Measurements from ENCODE around the gene ABCA13. TPM values are rescaled to one million over a fixed set of nuclear protein-coding genes. Genes with fewer than 3 reads are reported as not detected.

The ABCA13 gene
- polyA plus RNA-seq, 1 of the 3 experiments (the other 2 are of a cell fraction), result not detected

GRCh38 chr7:48466713-48467112, 295.5 kb downstream of the ABCA13 start:
- Histone ChIP-seq H3K9me3 (no peaks in the 10 kb centered on the region), H3K36me3 (replicated peaks in 1 of 2; ENCODE audit: control insufficient read depth in 1 of 2, insufficient read depth in 2 of 2, low read length in 1 of 2) (no peaks in the 10 kb centered on the region), H3K79me2 (ENCODE audit: insufficient read depth) (no peaks in the 10 kb centered on the region), H3K9me2 (no peaks in the 10 kb centered on the region), H2AFZ (ENCODE audit: low read depth) (no peak overlapping the region), H4K20me1 (ENCODE audit: insufficient read depth) (no peaks in the 10 kb centered on the region), H3K27ac (ENCODE audit: low read depth in 2 of 2, low read length in 1 of 2) (no peak overlapping the region), H3K4me2 (no peak overlapping the region), H3K9ac (no peak overlapping the region), H3K27me3 (ENCODE audit: insufficient read depth) (no peaks in the 10 kb centered on the region; the same call in 1 of the 2 replicates), H3K4me1 (ENCODE audit: control insufficient read depth in 1 of 2, insufficient read depth in 2 of 2, low read depth in 1 of 2, low read length in 1 of 2) (no peaks in the 10 kb centered on the region), H3K4me3 (ENCODE audit: low read depth in 2 of 2, low read length in 1 of 2) (no peak overlapping the region), H3F3A (replicated peaks; ENCODE audit: insufficient read depth) (no peaks in the 10 kb centered on the region)
- TF ChIP-seq YY1 (IDR thresholded peaks at IDR 0.05; ENCODE audit: low read depth) (no peak), EZH2phosphoT487 (IDR thresholded peaks at IDR 0.05; ENCODE audit: borderline replicate concordance, low read depth) (no peak), CHD2 (IDR thresholded peaks at IDR 0.05; ENCODE audit: low read length, partially characterized antibody) (no peak), TAF1 (IDR thresholded peaks at IDR 0.05; ENCODE audit: borderline replicate concordance, low read depth, low read length) (no peak), RAD21 (IDR thresholded peaks at IDR 0.05; ENCODE audit: low read length) (no peak), TCF12 (IDR thresholded peaks at IDR 0.05) (no peak), EP300 (IDR thresholded peaks at IDR 0.05; ENCODE audit: borderline replicate concordance in 1 of 2, low read depth in 1 of 2, low read length in 1 of 2) (no peak), FOXM1 (IDR thresholded peaks at IDR 0.05; ENCODE audit: low read depth) (no peak), RCOR1 (IDR thresholded peaks at IDR 0.05; ENCODE audit: low read length) (no peak), FOXJ3 (CRISPR knock-in tag; IDR thresholded peaks at IDR 0.05) (no peak), IRF3 (IDR thresholded peaks at IDR 0.05; ENCODE audit: low read depth, low read length) (no peak), SIN3A (IDR thresholded peaks at IDR 0.05; ENCODE audit: borderline replicate concordance, low read depth, low read length) (no peak), SMC3 (IDR thresholded peaks at IDR 0.05; ENCODE audit: low read depth, low read length) (no peak), POLR2AphosphoS5 (IDR thresholded peaks at IDR 0.05; ENCODE audit: low read depth, low read length) (no peak), JUND (IDR thresholded peaks at IDR 0.05) (no peak), NRF1 (IDR thresholded peaks at IDR 0.05; ENCODE audit: low read depth, low read length) (no peak), MAX (IDR thresholded peaks at IDR 0.05; ENCODE audit: low read depth) (no peak), FOSL2 (IDR thresholded peaks at IDR 0.05; ENCODE audit: borderline replicate concordance, low read depth) (no peak)
- WGBS (ENCODE audit: low lambda C conversion rate), result 0% methylated on average over 4 of the region's 4 CpGs
- CTCF ChIA-PET, result interaction anchor here (0.8 to 1.4 kb wide), 3 partner anchors 11 to 20 kb away, joined by 3 to 5 read pairs (median 3); no protein-coding TSS in a partner anchor
- POLR2A ChIA-PET, result no interaction called here
- DNase-seq, result no peak

- no peaks in the 10 kb centered on the region for H3F3A ChIP-seq (replicated peaks; ENCODE audit: insufficient read depth)
- H3K4me2 ChIP-seq, result no peak overlapping the region
- peaks cover 15% of the 10 kb centered on the region for H3K27me3 ChIP-seq (ENCODE audit: insufficient read depth)
- no peak overlapping the region for H3K27ac ChIP-seq (ENCODE audit: low read depth in 2 of 2, low read length in 1 of 2)
- H2AFZ ChIP-seq (ENCODE audit: low read depth), result no peak overlapping the region
- H3K4me1 ChIP-seq (ENCODE audit: control insufficient read depth in 1 of 2, insufficient read depth in 2 of 2, low read depth in 1 of 2, low read length in 1 of 2), result no peaks in the 10 kb centered on the region
- no peaks in the 10 kb centered on the region for H4K20me1 ChIP-seq (ENCODE audit: insufficient read depth)
- CTCF ChIA-PET, result interaction anchor here (0.5 kb wide), 1 partner anchor 9 kb away, joined by 5 read pairs; no protein-coding TSS in a partner anchor
- no peak overlapping the region for H3K4me3 ChIP-seq (ENCODE audit: low read depth in 2 of 2, low read length in 1 of 2)
- no peaks in the 10 kb centered on the region for H3K36me3 ChIP-seq (replicated peaks in 1 of 2; ENCODE audit: control insufficient read depth in 1 of 2, insufficient read depth in 2 of 2, low read length in 1 of 2)
- H3K9me3 ChIP-seq, result no peaks in the 10 kb centered on the region
- no peaks in the 10 kb centered on the region for H3K9me2 ChIP-seq
- DNase-seq, result no peak
- no peak overlapping the region for H3K9ac ChIP-seq
- no peaks in the 10 kb centered on the region for H3K79me2 ChIP-seq (ENCODE audit: insufficient read depth)
- POLR2A ChIA-PET, result no interaction called here
- WGBS (ENCODE audit: low lambda C conversion rate), result 2% methylated on average over 5 of the region's 5 CpGs
- TF ChIP-seq NFIC (IDR thresholded peaks at IDR 0.05; ENCODE audit: borderline replicate concordance), result no peak
- TF ChIP-seq RXRA (IDR thresholded peaks at IDR 0.05; ENCODE audit: borderline replicate concordance, low read depth), result no peak
- no peak for TF ChIP-seq REST (IDR thresholded peaks at IDR 0.05; ENCODE audit: low read depth, low read length)
- no peak for TF ChIP-seq GATA2 (CRISPR knock-in tag; IDR thresholded peaks at IDR 0.05)
- TF ChIP-seq TEAD4 (IDR thresholded peaks at IDR 0.05; ENCODE audit: borderline replicate concordance, insufficient read depth), result no peak
- TF ChIP-seq TAF1 (IDR thresholded peaks at IDR 0.05; ENCODE audit: borderline replicate concordance, low read depth, low read length), result no peak
- no peak for TF ChIP-seq GABPA (IDR thresholded peaks at IDR 0.05; ENCODE audit: low read depth)
- no peak for TF ChIP-seq SMC3 (IDR thresholded peaks at IDR 0.05; ENCODE audit: low read depth, low read length)
- no peak for TF ChIP-seq ELF1 (IDR thresholded peaks at IDR 0.05)
- TF ChIP-seq NRF1 (IDR thresholded peaks at IDR 0.05; ENCODE audit: low read depth, low read length), result no peak
- TF ChIP-seq FOXM1 (IDR thresholded peaks at IDR 0.05; ENCODE audit: low read depth), result no peak
- TF ChIP-seq FOXJ3 (CRISPR knock-in tag; IDR thresholded peaks at IDR 0.05), result no peak
- TF ChIP-seq USF1 (IDR thresholded peaks at IDR 0.05; ENCODE audit: borderline replicate concordance, low read depth), result no peak
Measured at GRCh38 chr7:48471196-48471595, 299.9 kb downstream of the ABCA13 start.
